ENCODE data around the gene RASSF5.
"Not testable (repeated sequence)": the region's sequence is repeated elsewhere in the genome, so short reads cannot be mapped to it uniquely, and the experiment has no call there.

RASSF5 gene

DNA sequence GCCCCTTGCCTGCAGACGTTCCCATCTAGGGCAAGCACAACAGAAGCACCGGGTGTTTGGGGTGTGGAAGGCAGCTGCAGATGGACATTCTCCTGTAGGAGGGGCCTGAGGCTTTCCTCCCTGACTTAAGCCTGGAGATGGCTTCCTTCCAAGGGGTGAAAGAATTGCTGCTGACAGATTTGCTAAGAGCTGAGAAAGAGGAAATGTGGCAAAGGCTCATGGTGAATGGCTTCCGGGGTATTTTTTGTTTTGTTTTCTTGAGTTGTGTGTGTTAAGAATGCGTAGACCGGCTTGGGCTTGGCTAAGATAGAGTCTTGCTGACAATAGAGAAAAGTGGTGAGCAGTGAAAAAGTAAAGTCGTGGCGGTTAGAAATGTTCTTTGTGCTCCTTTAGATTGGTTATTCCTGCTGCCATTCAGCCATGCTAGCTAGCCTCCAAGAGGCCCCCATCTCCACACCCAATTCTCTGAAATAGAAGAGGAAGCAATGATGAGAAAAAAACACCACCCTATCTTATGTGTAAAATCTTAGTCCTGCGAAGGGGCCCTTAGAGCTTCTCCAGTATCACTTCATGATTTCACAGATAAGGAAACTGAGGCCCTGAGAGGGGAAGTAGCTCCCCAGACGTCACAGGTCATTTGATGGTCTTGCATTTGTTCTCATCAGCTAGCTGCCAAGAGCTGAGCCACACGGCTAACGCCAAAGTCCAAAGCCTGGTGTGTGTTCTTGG lies 68.0 kb downstream of the RASSF5 start:
- no peak for DNase-seq

DNA sequence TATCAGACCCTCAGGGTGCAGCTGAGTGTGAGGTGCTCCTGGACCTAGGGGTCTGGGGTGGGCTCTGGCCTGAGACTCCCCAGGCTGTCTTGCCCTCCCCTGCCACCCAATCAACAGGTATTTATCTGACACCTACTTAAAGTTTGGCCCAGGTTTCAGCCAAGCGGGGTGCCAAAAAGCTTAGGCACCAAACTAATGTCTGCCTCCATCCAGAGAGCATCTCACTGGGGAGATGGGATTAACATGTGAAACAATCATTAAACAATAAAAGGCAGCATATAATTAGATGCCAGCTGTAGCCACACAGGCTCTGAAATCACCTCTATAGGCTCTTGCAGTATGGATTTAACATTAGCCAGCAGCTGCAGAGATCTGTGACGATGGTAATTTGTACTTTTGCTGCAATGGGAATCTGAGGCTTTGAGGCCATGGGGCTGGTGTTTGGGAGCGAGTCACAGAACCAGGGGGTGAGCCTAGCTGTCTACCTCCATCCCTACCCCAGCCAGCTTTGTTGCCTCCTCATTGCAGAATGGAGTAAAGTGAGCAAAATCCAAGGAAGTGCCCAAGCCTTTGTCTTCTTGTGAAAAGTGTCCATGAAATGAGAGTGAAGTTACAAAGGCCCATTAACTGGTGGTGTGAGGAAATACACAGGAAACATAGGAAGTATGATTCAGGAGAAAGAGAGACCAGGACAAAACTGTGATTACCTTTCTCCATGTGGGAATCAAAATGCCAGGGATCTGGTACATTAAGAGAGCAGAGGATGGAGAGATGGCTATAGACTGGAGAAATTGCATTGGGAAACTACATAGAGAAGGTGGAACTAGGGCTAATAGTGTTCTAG lies 68.8 kb downstream of the RASSF5 start:
- no peak for DNase-seq

- DNase-seq = no peak
Measured at GRCh38 chr1:206577626-206578025, 70.3 kb downstream of the RASSF5 start.

DNA sequence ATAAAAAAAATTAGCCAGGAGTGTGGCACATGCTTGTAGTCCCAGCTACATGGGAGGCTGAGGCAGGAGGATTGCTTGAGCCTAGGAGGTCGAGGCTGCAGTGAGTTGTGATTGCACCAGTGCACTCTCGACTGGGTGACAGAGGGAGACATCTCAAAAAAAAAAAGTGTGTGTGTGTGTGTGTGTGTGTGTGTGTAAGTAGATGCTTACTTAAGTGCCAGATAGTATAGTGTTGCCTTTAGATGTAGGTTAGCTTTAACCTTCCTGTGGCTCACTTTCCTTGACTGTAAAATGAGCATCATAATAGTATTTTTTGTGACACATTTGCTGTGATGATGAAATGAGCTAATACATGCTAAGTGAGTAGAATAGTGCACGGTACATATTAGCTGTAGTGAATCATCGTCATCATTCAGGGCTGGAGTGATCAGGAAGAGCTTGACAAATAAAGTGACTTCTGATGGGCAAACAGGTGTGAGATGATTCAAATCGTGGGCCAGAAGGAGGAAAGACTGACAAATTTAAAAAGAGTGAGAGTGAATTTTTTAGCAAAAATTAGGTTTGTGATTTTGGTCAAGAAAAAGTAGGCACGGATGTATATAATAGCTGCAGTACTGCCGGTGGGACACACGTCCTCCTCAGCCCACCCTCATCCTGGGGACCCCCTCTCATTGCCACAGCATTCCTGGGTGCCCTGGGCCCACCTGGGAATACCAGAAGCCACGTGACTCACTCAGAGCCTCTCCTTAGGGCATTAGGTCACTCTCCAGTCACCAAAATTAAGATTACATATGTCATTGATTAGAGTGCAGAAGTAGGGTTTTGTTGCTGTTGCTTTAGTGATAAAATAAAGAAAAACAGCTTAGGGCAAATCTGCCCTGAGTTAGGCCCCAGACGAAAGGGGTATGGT lies 71.0 kb downstream of the RASSF5 start:
- DNase-seq = no peak

GRCh38 chr1:206578978-206579374 lies 71.6 kb downstream of the RASSF5 start:
- no peak for DNase-seq

- peak; percentile 73 for DNase-seq
Measured at GRCh38 chr1:206579747-206580437, 72.6 kb downstream of the RASSF5 start.

DNA sequence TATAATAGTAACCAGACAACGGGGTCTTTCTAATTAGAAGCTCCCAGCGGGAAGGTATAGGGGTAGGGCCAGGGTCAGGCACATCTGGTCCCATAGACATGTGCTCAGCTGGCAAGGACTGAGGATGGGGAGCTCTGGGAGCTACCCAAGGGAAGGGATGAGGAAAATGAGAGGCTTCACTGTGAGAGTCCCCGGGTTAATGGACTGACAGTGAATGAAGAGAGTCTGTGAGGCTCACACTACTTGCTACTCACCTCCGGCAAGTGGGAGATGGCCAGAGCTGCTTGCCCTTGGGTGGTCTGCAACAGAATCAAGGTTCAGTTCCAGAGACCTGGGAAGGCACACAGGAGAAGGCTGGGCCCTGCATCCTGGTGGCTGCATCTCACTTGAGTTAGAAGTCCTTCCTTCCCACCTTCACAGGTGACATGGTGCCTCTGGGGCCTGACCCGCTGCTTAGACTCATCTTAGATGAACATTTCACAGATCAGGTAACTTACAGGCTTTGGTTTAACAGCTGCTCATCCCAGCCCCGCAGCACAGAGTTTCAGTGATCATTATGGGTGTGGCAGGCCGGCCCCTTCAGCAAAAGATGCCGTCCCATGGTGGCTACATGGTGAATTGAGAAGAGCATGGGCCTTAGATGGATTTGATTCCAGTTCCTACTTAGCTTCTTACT lies 73.2 kb downstream of the RASSF5 start:
- DNase-seq = no peak

DNA sequence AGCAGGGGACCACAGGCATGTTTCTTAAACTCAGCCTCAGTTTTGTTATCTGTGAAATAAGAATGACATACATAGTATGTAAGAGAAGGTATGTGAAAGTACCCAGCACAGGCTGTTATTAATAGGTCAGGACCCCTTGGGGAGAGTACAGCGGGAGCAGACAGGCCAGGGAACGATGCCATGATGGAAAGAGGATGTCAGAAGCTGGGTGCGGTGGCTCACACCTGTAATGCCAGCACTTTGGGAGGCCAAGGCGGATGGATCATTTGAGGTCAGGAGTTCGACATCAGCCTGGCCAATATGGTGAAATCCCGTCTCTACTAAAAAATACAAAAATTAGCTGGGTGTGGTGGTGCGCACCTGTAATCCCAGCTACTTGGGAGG lies 73.8 kb downstream of the RASSF5 start:
- DNase-seq = not testable (repeated sequence)

GRCh38 chr1:206581571-206581981 lies 74.2 kb downstream of the RASSF5 start:
- peak; percentile 79 for DNase-seq

- no peak for DNase-seq
Measured at GRCh38 chr1:206582537-206582936, 75.2 kb downstream of the RASSF5 start.

DNA sequence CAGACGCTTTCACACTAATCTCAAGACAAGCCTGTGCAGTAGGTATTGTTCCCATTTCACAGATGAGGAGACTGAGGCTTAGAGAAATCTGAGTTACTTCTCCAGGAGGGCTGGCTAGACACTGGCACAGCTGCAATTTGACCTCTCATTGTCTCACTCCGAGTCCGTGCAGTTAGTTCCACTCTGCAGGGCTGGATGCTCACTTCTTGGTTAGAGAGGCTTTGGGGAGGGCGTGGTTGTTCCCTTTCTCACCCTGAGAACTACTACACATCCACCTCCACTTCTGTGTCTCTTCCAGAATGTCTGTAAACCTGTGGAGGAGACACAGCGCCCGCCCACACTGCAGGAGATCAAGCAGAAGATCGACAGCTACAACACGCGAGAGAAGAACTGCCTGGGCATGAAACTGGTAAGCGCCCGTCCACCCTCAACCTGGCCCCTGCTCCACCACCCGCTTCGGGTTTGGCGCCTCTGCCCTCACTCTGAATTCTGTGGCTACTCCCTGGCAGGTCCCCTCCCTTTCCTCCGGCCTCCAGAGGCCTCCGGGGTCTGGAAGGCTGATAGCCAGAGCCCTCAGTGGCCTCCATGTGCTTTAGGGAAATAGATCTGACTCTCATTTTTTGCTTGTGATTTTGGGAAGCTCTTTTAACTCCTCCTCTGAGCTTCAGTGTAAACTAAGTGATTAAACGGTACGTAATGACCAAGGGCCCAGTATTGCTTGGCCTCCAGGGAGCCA lies 75.8 kb downstream of the RASSF5 start:
- DNase-seq = no peak

DNA sequence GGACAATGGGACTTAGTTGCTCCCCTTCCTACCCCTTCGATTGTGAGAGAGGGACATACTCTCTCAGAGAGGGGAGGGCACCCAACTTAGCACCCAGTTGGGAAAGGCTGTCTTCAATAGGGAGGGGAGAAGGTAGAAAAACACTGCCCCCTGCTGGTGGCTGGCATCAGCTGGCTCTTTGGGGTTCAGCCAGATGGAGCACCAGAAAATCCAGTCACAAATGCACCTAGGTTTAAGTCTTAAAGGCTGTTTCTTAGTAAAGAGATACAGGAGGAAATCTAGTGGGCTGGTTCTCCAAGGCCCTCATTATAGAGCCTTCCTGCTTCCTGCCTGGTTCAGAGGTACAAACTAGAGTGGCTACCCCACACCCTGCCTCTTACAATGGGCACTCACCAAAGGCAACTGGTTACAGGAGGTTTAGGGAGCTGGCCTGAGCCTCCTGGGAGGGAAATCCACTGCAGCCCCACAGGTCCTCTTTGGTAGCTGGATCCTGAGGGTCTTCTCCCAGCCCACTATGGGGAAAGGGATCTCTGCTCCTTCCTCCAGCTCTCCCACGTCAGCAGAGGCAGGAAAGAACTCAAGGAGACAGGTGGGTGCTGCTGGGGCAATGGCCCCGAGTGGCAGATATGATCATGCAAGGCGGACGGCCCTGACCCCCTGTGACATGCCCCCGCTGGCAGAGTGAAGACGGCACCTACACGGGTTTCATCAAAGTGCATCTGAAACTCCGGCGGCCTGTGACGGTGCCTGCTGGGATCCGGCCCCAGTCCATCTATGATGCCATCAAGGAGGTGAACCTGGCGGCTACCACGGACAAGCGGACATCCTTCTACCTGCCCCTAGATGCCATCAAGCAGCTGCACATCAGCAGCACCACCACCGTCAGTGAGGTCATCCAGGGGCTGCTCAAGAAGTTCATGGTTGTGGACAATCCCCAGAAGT lies 76.6 kb downstream of the RASSF5 start:
- DNase-seq = peak; percentile 84

GRCh38 chr1:206584683-206585082 lies 77.4 kb downstream of the RASSF5 start:
- DNase-seq = no peak

GRCh38 chr1:206586501-206587445 lies 79.4 kb downstream of the RASSF5 start:
- no peak for DNase-seq

DNA sequence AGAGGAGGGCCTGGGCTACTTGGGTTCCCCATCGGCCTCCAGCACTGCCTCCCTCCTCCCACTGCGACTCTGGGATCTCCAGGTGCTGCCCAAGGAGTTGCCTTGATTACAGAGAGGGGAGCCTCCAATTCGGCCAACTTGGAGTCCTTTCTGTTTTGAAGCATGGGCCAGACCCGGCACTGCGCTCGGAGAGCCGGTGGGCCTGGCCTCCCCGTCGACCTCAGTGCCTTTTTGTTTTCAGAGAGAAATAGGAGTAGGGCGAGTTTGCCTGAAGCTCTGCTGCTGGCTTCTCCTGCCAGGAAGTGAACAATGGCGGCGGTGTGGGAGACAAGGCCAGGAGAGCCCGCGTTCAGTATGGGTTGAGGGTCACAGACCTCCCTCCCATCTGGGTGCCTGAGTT lies 80.6 kb downstream of the RASSF5 start:
- no peak for DNase-seq

GRCh38 chr1:206588492-206588891 lies 81.2 kb downstream of the RASSF5 start:
- no peak for DNase-seq

DNA sequence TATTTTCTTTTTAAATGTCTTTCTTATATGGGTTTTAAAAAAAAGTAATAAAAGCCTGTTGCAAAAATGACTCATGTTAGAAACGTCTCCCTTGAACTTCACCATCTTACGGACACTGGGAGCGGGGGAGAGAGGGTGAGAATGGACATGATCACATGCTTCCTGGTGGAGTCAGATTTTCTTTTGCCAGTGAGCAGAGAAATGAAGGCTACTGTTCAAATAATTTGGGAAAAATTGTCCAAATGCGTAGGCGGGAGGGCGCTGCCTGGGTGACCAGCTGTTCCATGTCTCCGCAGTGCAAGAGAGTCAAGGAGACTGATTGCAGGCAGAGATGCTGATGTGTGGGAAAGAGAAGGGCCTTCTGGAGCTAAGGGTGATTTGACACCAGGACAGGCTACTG lies 81.9 kb downstream of the RASSF5 start:
- no peak for DNase-seq

- peak; percentile 61 for DNase-seq
Measured at GRCh38 chr1:206590025-206590758, 82.9 kb downstream of the RASSF5 start.
